AG04450 (cell line): ENCODE measurements around the gene CD7. TPM values are rescaled to one million over a fixed set of nuclear protein-coding genes. Genes with fewer than 3 reads are reported as not detected.
"Not testable (repeated sequence)": the region's sequence is repeated elsewhere in the genome, so short reads cannot be mapped to it uniquely, and the experiment has no call there.

ENCODE experiments used
- CTCF ChIA-PET: fragments of 300-600, 350-600 bp; formaldehyde crosslinking; extraction: SDS; loops from one replicate; lab custom pipeline; 2022; ENCODE audit warnings: antibody characterized with exemption, inconsistent platforms; lab: Charles Lee
- POLR2A ChIA-PET: fragments of 350-600 bp; formaldehyde crosslinking; extraction: SDS; loops from one replicate; lab custom pipeline; 2021; ENCODE audit warnings: antibody characterized with exemption, inconsistent platforms; lab: Yijun Ruan, JAX
- DNase-seq: peaks from one replicate; pipeline ENCODE4 v3.0.0-alpha.2; 2011; ENCODE audit warnings: low read depth, low spot score
- H3K27ac ChIP-seq: one replicate; pipeline ENCODE4 v1.5.1; 2012; ENCODE audit warnings: low read depth, low read length, control low read depth
- H3K27me3 ChIP-seq: one replicate; pipeline ENCODE4 v1.6.0; 2012; ENCODE audit warnings: low read length; ENCODE audit not compliant: control insufficient read depth, insufficient read depth
- H3K4me3 ChIP-seq: 2 replicates; pipeline ENCODE4 v1.5.1; 2011; ENCODE audit warnings: mild to moderate bottlenecking, low read depth, low read length, control low read depth
- H3K9me3 ChIP-seq: 2 replicates; pipeline ENCODE4 v1.5.1; 2012; ENCODE audit warnings: low read length; ENCODE audit not compliant: control insufficient read depth, insufficient read depth
- polyA plus RNA-seq: library from polyadenylated mRNA; depleted of rRNA; stranded (reverse); fragments of >200 nt; gene quantifications from 2 replicates; pipeline ENCODE4 v1.2.3, GENCODE V29; 2011
- TF ChIP-seq, protein P1 (sequence below): IDR thresholded peaks from 2 replicates; pipeline ENCODE4 v1.5.1; 2011; ENCODE audit warnings: low read depth, low read length, control low read depth, inconsistent platforms

CD7 gene
- polyA plus RNA-seq, 1 experiment, result 0.11 TPM

DNA sequence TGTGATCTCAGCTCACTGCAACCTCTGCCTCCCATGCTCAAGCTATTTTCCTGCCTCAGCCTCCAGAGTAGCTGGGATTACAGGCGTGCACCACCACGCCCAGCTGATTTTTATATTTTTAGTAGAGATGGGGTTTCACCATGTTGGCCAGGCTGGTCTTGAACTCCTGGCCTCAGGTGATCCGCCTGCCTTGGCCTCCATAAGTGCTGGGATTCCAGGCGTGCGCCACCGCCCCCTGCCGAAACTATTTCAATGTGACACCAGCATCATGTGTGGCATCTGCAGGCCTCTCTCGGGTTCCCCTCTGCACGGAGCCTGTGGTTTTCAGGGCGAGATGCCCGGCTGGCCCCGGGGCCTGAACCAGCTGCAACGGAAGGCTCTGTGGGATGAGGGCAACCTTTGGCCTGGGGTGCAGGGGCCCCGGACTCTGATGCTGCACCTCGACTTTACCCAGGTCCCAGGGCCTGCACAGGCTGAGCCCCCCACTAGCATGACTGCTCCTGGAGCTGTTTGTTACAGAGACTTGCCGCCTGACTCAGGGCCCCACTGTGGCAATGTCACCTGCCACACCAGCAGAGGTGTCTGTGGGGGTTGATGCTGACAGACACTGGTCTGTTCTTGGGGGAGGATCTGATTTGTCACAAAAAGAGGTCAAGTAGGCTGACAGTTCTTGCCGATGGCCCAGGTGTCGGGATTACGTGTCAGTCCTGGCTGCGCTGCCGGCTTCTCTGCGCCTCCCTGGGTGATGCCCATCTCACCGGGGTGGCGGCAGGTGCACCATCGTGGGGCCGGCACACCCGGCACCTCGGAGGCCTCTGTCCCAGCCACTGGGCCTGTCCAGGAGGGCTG lies 33.0 kb upstream of the CD7 start:
- no peak for DNase-seq
- TF ChIP-seq, protein P1, sequence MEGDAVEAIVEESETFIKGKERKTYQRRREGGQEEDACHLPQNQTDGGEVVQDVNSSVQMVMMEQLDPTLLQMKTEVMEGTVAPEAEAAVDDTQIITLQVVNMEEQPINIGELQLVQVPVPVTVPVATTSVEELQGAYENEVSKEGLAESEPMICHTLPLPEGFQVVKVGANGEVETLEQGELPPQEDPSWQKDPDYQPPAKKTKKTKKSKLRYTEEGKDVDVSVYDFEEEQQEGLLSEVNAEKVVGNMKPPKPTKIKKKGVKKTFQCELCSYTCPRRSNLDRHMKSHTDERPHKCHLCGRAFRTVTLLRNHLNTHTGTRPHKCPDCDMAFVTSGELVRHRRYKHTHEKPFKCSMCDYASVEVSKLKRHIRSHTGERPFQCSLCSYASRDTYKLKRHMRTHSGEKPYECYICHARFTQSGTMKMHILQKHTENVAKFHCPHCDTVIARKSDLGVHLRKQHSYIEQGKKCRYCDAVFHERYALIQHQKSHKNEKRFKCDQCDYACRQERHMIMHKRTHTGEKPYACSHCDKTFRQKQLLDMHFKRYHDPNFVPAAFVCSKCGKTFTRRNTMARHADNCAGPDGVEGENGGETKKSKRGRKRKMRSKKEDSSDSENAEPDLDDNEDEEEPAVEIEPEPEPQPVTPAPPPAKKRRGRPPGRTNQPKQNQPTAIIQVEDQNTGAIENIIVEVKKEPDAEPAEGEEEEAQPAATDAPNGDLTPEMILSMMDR, result no peak
- H3K9me3 ChIP-seq, result no peaks in the 10 kb centered on the region; the same call in 1 of the 2 replicates
- CTCF ChIA-PET, result interaction anchor here (0.6 to 1.6 kb wide), 6 partner anchors 8 to 107 kb away, joined by 3 to 6 read pairs (median 4); no protein-coding TSS in a partner anchor
- no peak overlapping the region for H3K4me3 ChIP-seq
- H3K27ac ChIP-seq, result no peak overlapping the region
- peaks cover 10% of the 10 kb centered on the region for H3K27me3 ChIP-seq
- POLR2A ChIA-PET, result no interaction called here

DNA sequence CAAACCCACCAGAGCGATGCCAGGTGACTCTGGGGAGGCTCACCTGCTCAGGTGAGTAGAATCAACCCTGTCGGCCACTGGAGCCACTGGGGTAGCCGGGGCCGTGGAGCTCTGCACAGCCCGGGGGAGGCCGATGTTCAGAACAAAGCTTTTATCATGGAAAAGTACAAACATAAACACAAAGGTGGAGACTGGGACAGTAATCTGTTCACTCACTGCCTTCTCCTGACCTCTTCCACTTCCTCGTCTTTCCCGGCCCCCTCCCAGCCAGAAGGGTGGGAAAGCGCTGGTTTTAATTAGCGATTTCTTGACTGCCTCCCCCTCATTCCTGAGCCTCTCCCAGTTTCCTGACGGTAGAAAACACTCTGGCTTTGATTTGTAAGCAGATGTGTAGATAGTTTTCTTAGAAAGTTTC lies 31.9 kb upstream of the CD7 start:
- POLR2A ChIA-PET, result no interaction called here
- no peak for DNase-seq
- TF ChIP-seq, protein P1, result no peak
- Histone ChIP-seq H3K27ac (no peak overlapping the region), H3K9me3 (no peaks in the 10 kb centered on the region; the same call in 1 of the 2 replicates), H3K4me3 (no peak overlapping the region), H3K27me3 (peaks cover 7% of the 10 kb centered on the region)
- CTCF ChIA-PET, result interaction anchor here (0.5 to 0.9 kb wide), 4 partner anchors 9 to 205 kb away, joined by 3 to 5 read pairs (median 3); no protein-coding TSS in a partner anchor

DNA sequence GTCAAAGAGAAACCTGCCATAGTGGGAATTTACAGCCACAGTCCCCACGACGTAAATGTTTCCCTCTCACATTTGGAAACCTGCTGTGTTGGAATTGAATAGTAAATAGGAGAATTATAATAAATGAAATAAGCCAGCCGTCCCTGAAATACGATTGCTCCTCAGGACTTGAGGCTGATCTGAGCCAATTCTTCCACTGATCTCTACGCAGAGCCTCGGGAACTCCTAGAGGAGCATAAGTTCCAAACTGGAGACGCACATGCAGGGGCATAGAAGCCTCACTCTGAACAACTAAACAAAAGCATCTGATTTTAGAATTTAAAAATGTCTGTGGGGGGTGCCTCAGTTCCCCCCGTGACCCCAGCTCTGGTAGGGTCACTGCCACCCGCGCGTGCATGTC lies 31.5 kb upstream of the CD7 start:
- H3K27ac ChIP-seq, result no peak overlapping the region
- no peak for DNase-seq
- CTCF ChIA-PET, result interaction anchor here (0.5 to 0.9 kb wide), 2 partner anchors 9 to 205 kb away, joined by 3 read pairs; no protein-coding TSS in a partner anchor
- peaks cover 5% of the 10 kb centered on the region for H3K27me3 ChIP-seq
- H3K9me3 ChIP-seq, result no peaks in the 10 kb centered on the region; the same call in 1 of the 2 replicates
- H3K4me3 ChIP-seq, result no peak overlapping the region
- POLR2A ChIA-PET, result no interaction called here
- TF ChIP-seq, protein P1, result no peak

DNA sequence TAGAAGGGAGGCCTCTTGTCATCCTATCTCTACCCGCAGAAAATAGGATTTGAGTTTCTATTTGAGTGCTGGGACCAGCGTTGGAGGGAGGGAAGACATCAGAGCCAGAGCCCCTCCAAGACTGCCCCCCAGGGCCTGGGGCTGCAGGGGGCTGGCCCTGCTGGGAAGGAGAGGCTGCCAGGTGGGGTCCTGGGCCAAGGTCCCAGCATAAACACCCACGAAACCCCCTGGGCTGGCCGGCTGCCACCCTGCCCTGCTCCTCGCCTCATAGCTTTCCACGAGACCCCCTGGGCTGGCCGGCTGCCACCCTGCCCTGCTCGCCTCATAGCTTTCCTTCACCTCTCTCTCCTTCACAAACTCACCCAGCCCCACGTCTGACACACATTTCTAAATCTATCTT lies 31.0 kb upstream of the CD7 start:
- peaks cover 5% of the 10 kb centered on the region for H3K27me3 ChIP-seq
- ChIA-PET CTCF (no interaction called here), POLR2A (no interaction called here)
- DNase-seq, result no peak
- H3K9me3 ChIP-seq, result no peaks in the 10 kb centered on the region; the same call in 1 of the 2 replicates
- no peak overlapping the region for H3K4me3 ChIP-seq
- H3K27ac ChIP-seq, result no peak overlapping the region
- TF ChIP-seq, protein P1, result no peak

DNA sequence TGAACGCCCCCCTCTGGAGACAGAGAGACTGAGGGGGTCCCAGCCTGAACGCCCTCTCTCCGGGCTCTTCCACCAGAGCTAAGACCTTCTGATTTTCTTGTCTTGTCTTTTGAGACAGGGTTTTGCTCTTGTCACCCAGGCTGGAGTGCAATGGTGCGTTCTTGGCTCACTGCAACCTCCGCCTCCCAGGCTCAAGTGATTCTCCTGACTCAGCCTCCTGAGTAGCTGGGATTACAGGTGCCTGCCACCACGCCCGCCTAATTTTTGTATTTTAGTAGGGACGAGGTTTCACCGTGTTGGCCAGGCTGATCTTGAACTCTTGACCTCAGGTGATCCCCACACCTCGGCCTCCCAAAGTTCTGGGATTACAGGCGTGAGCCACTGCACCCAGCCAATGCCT lies 30.6 kb upstream of the CD7 start:
- POLR2A ChIA-PET, H3K9me3 ChIP-seq, H3K27me3 ChIP-seq, H3K4me3 ChIP-seq, H3K27ac ChIP-seq, DNase-seq, CTCF ChIA-PET: not testable (repeated sequence)
